ENCODE results near the gene IGF1R.

IGF1R gene

DNA sequence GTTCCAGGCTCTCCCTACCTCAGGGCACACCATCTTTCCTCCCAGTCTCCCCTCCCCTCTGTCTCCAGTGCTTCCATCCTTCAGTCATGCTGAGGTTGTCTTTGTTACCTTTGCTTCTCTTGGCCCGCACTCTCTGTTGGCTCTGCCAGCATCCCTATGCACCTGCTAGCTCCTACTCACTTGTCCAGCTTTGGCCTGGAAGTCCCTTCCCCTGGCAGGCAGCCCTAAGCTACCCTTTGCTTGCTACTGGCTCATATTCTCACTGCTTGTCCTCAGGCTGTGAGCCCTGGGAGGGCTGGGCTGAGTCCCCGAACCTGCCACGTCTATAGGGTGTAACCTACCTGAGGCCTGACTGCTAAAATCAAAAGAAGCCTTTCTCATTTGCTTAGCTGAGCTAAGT, 236.6 kb downstream of the IGF1R start:
- TF ChIP-seq, protein P1, sequence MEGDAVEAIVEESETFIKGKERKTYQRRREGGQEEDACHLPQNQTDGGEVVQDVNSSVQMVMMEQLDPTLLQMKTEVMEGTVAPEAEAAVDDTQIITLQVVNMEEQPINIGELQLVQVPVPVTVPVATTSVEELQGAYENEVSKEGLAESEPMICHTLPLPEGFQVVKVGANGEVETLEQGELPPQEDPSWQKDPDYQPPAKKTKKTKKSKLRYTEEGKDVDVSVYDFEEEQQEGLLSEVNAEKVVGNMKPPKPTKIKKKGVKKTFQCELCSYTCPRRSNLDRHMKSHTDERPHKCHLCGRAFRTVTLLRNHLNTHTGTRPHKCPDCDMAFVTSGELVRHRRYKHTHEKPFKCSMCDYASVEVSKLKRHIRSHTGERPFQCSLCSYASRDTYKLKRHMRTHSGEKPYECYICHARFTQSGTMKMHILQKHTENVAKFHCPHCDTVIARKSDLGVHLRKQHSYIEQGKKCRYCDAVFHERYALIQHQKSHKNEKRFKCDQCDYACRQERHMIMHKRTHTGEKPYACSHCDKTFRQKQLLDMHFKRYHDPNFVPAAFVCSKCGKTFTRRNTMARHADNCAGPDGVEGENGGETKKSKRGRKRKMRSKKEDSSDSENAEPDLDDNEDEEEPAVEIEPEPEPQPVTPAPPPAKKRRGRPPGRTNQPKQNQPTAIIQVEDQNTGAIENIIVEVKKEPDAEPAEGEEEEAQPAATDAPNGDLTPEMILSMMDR (conservative IDR thresholded peaks at IDR 0.05; ENCODE audit: low read depth, low read length), result no peak
- H3K4me3 ChIP-seq (ENCODE audit: low read length), result no peak overlapping the region
- DNase-seq (ENCODE audit: low read depth), result no peak

DNA sequence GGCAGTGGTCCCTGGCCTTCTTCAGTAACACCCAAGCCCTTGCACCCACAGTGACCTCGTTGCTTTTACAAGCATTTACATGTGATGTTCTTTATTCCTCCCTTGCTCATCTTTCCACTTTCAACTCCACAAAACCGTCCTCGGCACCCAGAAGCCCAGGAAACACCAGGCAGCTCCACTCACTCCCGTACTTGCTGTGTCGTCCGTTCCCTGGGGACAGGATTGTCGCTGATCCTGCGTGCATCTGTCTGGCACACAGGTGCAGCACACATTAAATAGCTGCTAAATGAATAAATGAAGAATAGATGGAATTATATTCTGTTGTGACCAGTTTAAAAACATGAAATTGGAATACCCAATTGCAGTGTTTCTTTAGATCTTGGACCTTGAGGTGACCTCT, 239.6 kb downstream of the IGF1R start:
- DNase-seq (ENCODE audit: low read depth), result no peak
- no peak overlapping the region for H3K4me3 ChIP-seq (ENCODE audit: low read length)
- TF ChIP-seq, protein P1 (conservative IDR thresholded peaks at IDR 0.05; ENCODE audit: low read depth, low read length), result no peak

DNA sequence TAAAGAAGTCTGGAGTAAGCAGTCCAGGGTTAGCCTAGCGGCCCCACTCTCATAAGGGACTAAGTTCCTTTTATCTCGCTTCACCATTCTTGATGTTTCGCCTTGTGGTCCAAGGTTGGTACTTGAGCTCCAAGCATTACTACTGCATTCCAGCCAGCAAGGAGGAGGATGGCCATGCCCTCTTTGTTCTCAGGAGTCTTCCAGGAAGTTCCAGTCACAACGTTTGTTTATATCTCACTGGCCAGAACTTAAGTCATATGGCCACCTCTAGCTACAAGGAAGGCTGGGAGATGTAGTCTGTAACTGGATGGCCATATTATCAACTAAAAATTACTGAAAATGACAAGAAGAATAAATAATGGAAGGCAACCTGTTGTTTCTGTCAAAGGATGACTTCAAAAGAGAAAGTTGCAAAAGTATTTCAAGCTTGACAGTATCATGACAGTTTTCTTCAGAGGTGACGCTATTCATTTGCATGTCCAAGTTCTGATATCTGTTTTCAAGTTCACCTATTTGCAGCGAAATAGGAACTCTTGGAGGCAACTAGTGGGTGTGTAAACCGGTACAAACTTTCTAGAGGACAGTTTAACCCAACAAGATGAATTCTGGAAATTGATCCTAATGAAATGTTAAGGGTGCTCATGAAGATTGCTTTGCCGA, 240.6 kb downstream of the IGF1R start:
- no peak overlapping the region for H3K4me3 ChIP-seq (ENCODE audit: low read length)
- TF ChIP-seq, protein P1 (conservative IDR thresholded peaks at IDR 0.05; ENCODE audit: low read depth, low read length), result no peak
- no peak for DNase-seq (ENCODE audit: low read depth)

DNA sequence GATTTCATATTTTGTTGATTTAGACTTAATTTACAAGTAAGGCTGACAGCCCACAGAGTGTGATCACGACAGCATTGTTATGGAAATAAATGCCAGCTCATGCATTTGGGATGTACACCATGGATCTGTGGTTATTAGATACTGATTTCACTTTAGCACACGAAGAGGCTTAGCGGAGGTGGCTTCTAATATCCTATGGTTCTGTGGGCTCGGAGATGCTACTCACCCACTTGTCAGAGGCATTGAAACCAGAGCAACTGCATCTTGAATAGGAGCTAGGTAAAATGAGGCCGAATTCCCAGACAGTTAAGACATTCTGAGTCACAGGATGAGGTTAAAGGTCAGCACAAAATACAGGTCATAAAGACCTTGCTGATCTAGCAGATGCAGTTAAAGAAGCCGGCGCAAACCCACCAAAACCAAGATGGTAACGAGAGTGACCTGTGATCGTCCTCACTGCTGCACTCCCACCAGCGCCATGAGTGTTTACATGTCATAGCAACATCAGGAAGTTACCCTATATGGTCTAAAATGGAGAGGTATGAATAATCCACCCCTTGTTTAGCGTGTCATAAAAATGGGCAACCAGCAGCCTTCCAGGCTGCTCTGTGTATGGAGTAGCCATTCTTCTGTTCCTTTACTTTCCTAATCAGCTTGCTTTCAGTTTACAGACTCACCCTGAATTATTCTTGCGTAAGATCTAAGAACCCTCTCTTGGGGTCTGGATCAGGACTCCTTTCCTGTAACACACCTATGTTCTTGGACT, 241.8 kb downstream of the IGF1R start:
- DNase-seq (ENCODE audit: low read depth), result peak; percentile 64
- TF ChIP-seq, protein P1 (conservative IDR thresholded peaks at IDR 0.05; ENCODE audit: low read depth, low read length), result no peak
- H3K4me3 ChIP-seq (ENCODE audit: low read length), result no peak overlapping the region

DNA sequence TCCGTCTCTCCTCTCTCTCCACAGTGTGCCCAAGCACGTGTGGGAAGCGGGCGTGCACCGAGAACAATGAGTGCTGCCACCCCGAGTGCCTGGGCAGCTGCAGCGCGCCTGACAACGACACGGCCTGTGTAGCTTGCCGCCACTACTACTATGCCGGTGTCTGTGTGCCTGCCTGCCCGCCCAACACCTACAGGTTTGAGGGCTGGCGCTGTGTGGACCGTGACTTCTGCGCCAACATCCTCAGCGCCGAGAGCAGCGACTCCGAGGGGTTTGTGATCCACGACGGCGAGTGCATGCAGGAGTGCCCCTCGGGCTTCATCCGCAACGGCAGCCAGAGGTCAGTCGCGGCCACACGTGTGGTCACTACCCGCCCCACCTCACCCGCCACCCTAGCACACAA, 243.0 kb downstream of the IGF1R start:
- no peak for DNase-seq (ENCODE audit: low read depth)
- TF ChIP-seq, protein P1 (conservative IDR thresholded peaks at IDR 0.05; ENCODE audit: low read depth, low read length), result no peak

DNA sequence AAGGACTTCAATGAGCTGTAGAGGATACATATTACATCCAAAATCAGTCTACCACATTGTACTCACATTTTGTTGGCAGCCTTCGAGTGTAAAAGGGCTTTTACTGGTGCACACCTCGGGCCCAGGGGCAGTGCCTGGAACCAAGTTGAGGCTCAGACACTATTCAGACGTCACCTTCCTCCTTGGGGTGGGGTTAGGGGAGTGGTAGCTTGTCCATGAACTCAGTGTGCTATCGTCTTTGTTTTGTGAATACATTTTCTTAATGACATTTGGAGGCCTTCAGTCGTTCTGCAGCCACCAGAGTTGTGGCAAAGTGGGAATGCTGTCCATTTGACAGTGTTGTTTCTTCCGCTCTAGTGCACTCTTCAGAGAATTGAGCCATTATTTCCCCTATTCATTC, 245.1 kb downstream of the IGF1R start:
- TF ChIP-seq, protein P1 (conservative IDR thresholded peaks at IDR 0.05; ENCODE audit: low read depth, low read length), result no peak

More for the DNA sequence above, 243.0 kb downstream of the IGF1R start:
- no peak overlapping the region for H3K4me3 ChIP-seq (ENCODE audit: low read length)

DNA sequence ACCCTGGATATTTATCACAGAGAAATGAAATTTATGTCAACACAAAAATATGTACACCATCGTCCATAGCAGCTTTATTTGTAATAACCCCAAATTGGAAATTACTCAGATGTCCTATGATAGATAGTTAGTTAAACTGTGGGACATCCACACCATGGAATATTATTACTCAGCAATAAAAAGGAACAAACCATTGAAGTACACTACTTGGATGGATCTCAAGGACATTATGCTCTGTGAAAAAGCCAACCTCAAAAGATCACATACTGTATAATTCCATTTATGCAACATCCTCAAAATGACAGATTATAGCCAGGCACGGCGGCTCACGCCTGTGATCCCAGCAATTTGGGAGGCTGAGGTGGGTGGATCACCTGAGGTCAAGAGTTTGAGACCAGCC, 246.0 kb downstream of the IGF1R start:
- TF ChIP-seq, protein P1 (conservative IDR thresholded peaks at IDR 0.05; ENCODE audit: low read depth, low read length), result no peak
- DNase-seq (ENCODE audit: low read depth), result no peak
- H3K4me3 ChIP-seq (ENCODE audit: low read length), result no peak overlapping the region

More for the DNA sequence above, 245.1 kb downstream of the IGF1R start:
- H3K4me3 ChIP-seq (ENCODE audit: low read length), result no peak overlapping the region
- no peak for DNase-seq (ENCODE audit: low read depth)
